HG03103 (cell line): ENCODE measurements around the gene FCRL3.
"Not testable (repeated sequence)": the region's sequence is repeated elsewhere in the genome, so short reads cannot be mapped to it uniquely, and the experiment has no call there.

Experiments used
- ATAC-seq: cut with Tn5 transposase; IDR thresholded peaks from one replicate; pipeline ENCODE4 v1.9.1; 2021; ENCODE audit warnings: low read depth; ENCODE audit not compliant: unreplicated experiment

FCRL3 gene, protein sequence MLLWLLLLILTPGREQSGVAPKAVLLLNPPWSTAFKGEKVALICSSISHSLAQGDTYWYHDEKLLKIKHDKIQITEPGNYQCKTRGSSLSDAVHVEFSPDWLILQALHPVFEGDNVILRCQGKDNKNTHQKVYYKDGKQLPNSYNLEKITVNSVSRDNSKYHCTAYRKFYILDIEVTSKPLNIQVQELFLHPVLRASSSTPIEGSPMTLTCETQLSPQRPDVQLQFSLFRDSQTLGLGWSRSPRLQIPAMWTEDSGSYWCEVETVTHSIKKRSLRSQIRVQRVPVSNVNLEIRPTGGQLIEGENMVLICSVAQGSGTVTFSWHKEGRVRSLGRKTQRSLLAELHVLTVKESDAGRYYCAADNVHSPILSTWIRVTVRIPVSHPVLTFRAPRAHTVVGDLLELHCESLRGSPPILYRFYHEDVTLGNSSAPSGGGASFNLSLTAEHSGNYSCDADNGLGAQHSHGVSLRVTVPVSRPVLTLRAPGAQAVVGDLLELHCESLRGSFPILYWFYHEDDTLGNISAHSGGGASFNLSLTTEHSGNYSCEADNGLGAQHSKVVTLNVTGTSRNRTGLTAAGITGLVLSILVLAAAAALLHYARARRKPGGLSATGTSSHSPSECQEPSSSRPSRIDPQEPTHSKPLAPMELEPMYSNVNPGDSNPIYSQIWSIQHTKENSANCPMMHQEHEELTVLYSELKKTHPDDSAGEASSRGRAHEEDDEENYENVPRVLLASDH

DNA sequence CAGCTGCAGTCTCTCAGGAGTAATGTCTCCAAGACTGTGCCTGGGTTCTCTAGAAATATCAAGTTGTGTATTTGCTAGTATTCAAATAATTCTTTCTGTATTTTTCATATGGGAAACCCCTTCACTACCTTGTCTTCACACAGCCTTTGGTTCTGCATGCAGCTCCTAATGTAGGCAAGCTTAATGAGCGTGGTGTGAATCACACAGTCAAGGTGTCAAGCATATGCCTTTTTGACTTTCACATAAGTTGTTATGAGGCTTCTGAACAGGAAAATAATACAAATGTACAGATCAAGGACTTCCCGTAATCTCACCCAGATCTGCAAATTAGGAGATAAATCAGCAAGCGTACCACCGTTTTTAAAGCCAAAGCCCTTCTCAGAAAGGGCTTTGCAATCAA lies at the start of gene FCRL3:
Gene FCRL3 (minus strand): TSS at position 38 of the 400 bp plus-strand sequence. CDS start 280 bp downstream, outside the sequence.
- ATAC-seq = no peak

DNA sequence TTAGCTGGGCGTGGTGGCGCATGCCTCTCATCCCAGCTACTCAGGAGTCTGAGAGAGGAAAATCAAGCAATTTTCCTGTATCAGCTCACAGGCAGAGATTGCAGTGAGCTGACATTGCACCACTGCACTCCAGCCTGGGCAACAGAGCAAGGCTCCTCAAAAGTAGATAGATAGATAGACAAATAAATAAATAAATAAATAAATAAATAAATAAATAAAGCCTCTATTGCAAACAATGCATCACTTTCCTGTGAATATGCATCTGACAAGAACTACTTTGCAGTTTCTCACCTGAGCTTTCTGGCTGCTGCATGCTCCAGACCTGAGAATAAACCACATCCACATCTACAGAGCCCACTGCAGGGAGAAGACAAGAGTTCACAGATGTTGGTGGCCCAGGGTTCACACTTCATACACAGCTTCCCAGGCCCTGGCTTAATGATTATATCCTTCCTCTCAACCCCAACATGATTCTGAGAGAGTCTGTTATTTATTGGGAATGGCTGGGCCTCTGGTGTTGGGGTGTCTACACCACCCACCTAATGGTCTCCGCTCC lies 47.8 kb upstream of the FCRL3 start:
- no peak for ATAC-seq

DNA sequence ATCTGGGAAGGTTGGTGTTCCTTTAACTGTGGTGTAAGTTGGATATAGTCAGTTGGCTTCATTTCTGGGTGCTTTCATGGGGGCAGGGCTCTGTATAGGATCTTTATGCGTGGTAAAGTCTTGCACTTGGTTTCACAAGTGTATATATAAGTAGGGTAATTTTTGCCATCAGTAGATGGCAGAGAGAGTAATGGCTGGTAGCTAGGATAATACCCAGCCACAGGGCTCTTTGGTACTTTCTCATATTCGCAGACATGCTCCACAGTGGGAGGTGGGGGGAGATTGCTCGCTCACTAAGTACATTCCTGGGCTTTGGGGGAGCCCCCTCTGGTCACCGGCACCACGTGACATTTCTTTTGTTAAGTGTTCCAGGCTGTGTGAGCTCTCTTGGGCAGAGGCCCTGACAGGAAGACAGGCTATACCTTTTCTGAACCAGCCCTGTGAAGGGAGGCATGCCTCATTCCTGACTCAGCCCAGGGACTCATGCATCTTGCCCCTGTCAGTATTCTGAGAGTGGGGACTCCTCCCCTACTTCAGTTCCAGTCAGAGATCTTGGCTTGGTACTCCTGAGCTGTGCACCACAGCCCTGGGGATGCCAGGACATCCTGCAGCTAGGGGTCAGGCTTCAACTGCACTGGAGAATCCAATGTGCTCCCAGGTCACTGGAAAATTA lies 38.8 kb upstream of the FCRL3 start:
- ATAC-seq = no peak

DNA sequence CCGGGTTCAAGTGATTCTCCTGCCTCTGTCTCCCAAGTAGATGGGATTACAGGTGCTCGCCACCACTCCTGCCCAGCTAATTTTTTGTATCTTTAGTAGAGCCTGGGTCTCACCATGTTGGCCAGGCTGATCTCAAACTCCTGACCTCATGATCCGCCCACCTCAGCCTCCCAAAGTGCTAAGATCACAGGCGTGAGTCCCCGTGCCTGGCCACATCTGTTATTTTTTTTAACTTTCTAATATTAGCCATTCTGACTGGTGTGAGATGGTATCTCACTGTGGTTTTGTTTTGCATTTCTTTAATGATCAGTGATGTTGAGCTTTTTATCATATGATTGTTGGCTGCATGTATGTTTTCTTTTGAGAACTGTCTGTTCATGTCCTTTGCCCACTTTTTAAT lies 35.4 kb upstream of the FCRL3 start:
- not testable (repeated sequence) for ATAC-seq

DNA sequence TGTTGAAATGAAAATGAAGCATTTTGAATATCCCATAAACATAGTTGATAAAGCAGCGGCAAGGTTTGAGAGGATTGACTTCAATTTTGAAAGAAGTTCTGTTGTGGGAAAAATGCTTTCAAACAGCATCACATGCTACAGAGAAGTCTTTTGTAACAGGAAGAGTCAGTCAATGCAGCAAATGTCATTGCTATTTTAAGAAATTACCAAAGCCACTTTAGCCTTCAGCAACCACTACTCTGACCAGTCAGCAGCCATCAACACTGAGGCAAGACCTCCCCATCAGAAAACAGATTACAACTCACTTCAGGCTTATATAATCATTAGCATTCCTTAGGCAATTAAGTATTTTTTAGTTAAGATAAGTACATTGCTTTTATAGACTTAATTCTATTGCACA lies 33.8 kb upstream of the FCRL3 start:
- no peak for ATAC-seq

DNA sequence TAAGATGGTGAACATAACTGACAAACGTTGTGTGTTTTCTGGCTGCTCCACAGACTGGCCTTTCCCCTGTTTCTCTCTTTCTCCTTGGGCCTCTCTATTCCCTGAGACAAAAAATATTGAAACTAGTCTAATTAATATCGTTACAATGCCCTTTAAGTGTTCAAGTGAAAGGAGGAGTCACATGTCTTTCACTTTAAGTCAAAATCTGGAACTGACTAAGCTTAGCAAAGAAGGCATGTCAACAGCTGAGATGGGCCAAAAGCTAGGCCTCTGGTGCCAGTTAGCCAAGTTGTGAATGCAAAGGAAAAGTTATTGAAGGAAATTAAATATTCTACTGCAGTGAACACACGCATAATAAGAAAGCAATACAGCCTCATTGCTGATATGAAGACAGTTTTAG lies 32.2 kb upstream of the FCRL3 start:
- no peak for ATAC-seq

DNA sequence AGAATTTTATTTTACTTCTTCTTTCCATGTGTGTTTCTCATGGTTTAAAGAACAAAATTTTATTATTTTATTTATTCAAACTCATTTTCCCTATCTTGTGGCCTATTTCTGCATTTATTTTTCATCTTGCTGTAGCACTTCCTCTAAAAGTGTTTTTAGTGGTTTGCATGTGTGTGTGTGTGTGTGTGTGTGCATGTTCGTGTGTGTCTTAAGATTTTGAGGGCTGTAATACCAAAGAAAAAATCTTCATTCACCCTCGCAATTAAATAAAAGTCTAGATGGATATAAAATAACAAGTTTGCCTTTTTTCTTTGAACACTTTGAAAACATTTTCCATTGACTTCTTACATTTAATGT lies 24.6 kb upstream of the FCRL3 start:
- no peak for ATAC-seq

DNA sequence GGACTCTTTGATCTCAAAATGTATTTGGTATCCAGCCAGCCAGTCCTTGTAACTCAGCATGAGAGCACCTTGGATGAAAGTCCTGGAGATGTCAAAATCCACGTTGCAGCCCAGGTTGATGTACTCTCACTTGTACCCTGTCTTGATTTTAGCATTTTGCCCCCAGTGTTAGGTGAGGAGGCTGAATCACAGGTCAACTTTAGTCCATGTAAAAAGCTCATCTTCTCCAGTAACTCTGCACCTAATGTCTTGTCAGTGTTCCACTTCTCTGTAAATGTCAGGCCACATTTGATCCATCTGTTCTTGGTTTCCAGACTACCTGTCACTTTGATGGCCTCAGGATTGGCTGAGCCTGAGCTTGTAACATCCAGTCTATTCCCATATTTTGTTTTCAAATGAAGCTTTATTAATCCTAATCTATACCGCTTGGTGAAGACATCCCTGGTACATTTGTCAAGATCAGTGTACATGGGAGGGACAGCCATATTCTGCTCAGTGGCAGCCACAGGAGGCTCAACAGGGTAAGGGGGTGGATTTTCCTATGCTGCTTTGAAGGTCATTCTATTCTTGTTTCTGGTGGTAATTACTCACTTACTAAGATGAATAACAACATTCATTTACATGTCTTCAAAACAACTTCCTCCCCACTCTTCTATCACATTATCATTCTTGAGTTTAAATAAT lies 24.1 kb upstream of the FCRL3 start:
- no peak for ATAC-seq

DNA sequence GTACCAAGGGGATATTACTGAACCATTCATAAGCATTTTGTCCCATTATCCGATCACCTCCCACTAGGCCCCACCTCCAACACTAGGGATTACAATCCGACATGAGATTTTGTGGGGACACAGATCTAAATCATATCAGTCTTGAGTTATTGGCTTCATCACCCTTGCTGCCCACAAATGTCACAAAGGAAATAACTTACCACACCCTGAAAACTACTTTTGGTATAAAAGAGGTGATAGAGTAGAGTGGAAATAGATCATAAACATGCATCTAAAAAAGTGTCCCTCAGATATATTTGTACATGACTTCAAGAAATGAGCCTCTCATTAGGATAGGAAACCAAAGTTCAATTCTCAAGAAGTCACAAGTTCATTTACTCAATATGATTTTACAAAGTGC lies 22.6 kb upstream of the FCRL3 start:
- no peak for ATAC-seq

DNA sequence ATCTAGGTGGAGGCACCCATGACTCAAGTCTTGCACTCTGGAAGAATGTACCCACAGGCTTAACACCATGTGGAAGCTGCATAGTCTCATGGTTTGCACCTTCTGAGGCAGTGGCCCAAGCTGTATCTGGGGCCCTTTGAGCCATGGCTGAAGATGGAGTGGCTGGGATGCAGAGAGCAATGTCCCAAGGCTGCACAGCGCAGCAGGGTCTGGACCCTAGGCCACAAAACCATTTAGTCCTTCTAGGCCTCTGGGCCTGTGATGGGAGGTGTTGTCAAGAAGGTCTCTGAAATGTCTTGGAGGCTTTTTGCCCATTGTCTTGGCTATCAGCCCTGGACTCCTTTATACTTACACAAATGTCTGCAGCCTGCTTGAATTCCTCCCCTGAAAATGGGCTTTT lies 21.4 kb upstream of the FCRL3 start:
- no peak for ATAC-seq

DNA sequence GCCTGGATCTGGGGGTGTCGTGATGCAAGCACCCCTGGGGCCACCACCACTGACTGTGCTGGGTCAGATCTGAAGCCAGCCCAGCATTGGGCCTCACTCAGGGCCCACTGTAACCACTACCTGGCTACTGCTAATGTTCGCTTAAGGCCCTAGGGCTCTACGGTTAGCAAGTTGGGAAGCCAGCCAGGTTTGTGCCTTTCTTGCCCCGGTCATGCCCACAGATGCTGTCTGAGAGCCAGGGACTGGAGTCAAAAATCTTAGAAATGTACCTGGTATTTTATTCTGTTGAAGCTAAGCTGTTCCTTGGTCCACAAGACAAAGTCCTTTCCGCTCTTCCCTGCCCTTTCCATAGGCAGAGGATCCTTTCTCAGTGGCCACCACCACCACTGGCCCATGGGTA lies 15.2 kb upstream of the FCRL3 start:
- ATAC-seq = no peak

DNA sequence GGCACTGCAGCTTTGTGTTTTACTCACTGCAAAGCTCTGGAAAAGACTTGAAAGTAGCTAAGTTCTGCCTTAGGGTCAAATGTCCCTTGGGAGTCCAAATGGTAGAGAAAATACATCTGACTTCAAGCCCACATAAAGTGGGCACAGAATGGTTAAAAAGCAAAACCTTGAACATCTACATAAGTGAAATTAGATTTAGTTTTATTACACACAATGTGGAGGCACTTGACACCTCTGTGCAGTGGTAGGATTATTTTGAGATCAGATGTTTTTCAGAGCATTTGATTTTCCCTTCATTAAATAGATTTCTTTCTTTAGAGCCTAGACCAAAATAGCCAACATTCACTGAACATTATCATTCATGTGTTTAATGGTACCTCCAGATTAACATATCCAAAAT lies 11.2 kb upstream of the FCRL3 start:
- ATAC-seq = no peak

DNA sequence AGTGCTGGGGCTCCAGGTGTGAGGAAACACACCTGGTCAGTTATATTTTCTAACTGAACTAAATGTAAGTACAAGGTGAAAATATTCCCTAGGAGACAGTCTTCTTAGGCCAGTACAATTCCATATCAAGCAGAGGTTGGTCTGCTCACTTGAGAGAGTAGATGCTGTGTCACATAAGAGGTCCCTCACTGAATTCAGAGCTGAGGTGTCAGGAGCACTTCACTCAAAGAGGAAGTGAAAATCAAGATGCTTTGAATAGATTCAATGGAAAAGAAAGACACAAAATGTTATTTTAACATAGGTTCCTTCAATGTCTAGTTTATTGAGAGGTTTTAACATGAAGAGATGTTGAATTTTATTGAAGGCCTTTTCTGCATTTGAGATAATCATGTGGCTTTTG lies 4.3 kb upstream of the FCRL3 start:
- no peak for ATAC-seq

DNA sequence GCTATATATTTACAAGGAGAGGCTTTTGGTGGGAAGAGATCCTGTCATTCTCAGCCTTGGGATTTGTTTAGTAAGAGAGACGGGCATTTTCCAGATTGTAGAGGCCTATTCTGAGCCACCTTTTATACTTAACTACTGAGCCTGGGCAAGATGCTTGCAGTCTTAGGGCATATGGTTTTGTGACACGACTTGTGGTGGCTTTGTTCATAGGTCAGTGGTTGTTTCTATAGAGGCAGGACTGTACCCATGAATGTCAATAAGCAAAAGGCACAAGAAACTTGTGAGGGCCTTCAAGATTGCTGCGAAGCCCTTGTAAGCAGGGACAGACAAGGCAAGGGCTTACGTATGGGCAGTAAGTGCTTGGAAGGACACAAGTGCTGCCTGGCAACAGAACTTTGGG lies 3.4 kb upstream of the FCRL3 start:
- ATAC-seq = no peak

DNA sequence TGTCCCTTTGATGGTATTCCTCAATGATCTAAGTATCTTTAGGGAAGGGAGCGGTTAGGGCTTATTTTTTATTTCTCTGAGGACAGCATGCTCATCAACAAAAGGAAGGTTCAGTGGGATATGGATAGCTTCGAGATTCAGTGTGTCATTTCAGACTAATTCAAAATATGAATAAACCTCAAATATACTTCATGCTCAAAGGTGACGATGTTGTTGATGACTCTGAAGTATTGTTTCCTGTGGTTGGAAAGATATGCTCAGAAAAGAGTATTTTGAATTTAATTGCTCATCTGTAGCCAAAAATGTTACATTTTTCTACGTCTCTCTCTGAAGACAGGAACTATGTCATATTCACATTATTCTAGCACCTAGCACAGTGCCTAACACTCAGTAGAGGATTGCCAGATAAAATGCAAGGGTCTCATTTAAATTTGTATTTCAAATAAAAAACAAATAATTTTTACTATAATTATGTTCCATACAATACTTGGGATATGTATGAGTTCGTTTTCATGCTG lies 1.8 kb upstream of the FCRL3 start:
- no peak for ATAC-seq

DNA sequence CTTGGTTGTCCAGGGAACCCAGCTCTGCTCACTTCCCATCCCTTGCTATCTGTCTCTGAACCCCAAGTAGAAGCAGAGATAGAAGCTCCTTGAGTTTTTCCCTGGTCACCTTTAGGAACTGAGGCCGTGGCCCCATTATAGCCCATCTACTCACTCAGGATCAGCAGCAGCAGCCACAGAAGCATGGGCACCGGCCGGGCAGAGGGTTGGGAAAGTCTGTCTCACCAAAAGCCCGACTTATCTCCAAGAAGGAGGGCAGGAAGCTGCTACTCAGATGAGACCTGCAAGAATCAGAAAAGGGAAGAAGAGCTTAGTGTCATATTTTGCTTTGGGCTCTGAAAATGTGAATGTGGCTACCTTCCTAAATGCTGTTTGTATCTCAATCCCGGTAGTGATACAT lies 264 bp downstream of the FCRL3 start:
- no peak for ATAC-seq

DNA sequence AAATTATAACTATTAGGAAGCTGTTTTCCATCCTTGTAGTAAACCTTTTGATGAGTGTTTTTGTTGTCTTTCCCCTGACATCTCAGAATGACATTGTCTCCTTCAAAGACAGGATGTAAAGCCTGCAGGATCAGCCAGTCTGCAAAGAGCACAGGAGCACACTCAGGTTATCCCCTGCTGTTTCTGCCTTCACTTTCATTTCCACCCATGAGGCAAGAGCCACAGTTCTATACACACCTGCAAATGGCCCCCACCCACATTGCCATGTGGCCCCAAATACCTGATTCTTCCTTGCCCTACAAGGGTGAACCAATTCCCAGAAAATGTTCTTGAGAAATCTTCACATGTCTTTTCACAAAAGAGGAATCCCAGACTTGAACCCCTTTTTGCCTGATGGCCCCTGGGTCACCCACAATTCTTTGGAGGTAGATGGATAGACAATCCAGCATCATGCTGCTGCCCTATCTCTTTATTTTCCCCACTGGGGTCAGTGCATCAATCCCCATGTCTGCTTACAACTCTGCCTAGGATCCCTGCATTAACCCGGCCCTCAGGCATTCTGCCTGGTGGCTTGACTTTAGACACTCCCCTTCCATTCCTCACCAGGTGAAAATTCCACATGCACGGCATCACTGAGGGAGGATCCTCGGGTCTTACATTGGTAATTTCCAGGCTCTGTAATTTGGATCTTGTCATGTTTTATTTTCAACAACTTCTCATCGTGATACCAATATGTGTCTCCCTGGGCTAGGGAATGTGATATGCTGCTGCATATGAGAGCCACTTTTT lies 2.6 kb downstream of the FCRL3 start:
- ATAC-seq = no peak

DNA sequence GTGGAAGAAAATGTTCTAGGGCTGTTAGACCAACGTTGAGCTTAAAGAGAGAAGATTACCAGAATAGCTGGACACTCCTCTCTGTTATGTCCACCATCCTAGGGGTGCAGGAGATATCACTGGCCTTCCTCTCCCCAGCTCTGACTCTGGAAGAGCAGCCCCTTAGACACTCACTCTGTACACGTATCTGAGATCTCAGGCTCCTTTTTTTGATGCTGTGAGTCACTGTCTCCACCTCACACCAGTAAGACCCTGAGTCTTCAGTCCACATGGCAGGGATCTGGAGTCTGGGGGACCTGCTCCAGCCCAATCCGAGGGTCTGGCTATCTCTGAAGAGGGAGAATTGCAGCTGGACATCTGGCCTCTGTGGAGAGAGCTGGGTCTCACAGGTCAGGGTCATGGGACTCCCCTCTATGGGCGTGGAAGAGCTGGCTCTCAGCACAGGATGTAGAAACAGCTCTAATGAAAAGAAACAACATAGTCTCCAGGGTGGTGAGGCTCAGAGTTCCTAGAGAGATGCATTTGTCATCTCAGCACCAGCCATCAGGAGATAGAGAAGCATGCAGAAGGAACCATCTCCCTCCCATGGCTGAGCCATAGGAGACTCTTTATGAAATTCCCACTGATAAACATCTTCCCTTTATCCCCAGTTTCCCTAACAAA lies 3.5 kb downstream of the FCRL3 start:
- ATAC-seq = no peak

DNA sequence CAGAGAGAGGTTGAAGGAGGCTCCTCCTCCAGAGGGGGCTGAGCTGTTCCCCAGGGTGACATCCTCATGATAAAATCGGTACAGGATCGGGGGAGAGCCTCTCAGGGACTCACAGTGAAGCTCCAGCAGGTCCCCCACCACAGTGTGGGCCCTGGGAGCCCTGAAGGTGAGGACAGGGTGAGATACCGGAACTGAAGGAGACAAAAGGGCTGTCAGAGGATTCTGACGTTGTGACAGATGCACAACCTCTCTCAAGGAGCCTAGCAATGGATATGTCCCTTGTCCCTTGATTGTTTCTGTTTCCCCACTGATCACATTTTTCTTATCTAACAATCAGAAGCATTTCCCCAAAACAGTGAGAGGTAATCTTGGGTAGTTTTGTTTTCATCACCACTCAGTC lies 5.2 kb downstream of the FCRL3 start:
- no peak for ATAC-seq
